Upper lobe of left lung (tissue), 6 donors: ENCODE results near the gene ASB4. TPM values are rescaled to one million over a fixed set of nuclear protein-coding genes. Genes with fewer than 3 reads are reported as not detected.

Experiments
- ATAC-seq, 2 donors: fragments of 200-7000 bp; cut with Tn5 transposase; one replicate each; pipeline ENCODE4 v1.9.1; 2022; ENCODE audit warnings: mild to moderate bottlenecking in 2 of 2, moderate library complexity in 2 of 2; ENCODE audit not compliant: low FRiP score in 2 of 2
- DNase-seq, 2 donors: peaks; one replicate each; pipeline ENCODE4 v3.0.0-alpha.2; 2019 to 2020
- H3K27ac ChIP-seq, 4 donors: fragments of 200-600 bp; sonication (generic); one replicate each; pipeline ENCODE4 v1.5.1; 2016 to 2019
- H3K27me3 ChIP-seq, 4 donors: fragments of 200-600 bp; sonication (generic); one replicate each; pipeline ENCODE4 v1.5.1; 2017 to 2019
- H3K36me3 ChIP-seq, 4 donors: fragments of 200-600 bp; sonication (generic); one replicate each; pipeline ENCODE4 v1.5.1; 2016 to 2019
- H3K4me1 ChIP-seq, 4 donors: fragments of 200-600 bp; sonication (generic); one replicate each; pipeline ENCODE4 v1.5.1; 2018 to 2019
- H3K4me3 ChIP-seq, 4 donors: fragments of 200-600 bp; sonication (generic); one replicate each; pipeline ENCODE4 v1.5.1; 2017 to 2019; ENCODE audit warnings: mild to moderate bottlenecking in 2 of 4, moderate library complexity in 1 of 4
- H3K9me3 ChIP-seq, 4 donors: fragments of 200-600 bp; sonication (generic); one replicate each; pipeline ENCODE4 v1.5.1; 2018 to 2019
- EP300 ChIP-seq, 4 donors: sonication (generic); formaldehyde crosslinking; IDR thresholded peaks; one replicate each; pipeline ENCODE4 v1.5.1; 2017; ENCODE audit warnings: antibody characterized with exemption in 4 of 4, control low read depth in 2 of 4
- POLR2A ChIP-seq, 4 donors: fragments of 450-650 bp; IDR thresholded peaks; one replicate each; pipeline ENCODE4 v1.5.1; 2016 to 2017; ENCODE audit warnings: antibody characterized with exemption in 4 of 4, mild to moderate bottlenecking in 2 of 4
- POLR2AphosphoS5 ChIP-seq, 2 donors: sonication (generic); formaldehyde crosslinking; IDR thresholded peaks; one replicate each; pipeline ENCODE4 v1.5.1; 2017; ENCODE audit warnings: antibody characterized with exemption in 2 of 2
- WGBS, 2 donors: methylation state at CpG; one replicate each; pipeline ENCODE4 v1.1.5; 2017 to 2018; 5-methylcytosine and 5-hydroxymethylcytosine counted together
- total RNA-seq, 6 donors: library from RNA; depleted of rRNA in 4 of 6; stranded (reverse); fragments of >200 nt in 4 of 6; gene quantifications; one replicate each; pipeline versions ENCODE4 v1.1.0 to v1.2.1, GENCODE V29; 2016 to 2021
- TF ChIP-seq, protein P1 (sequence below), 6 experiments: fragments of 450-650 bp in 4 of 6; fragments of 200-600 bp in 2 of 6; sonication (generic) in 2 of 6; IDR thresholded peaks; one replicate each; pipeline ENCODE4 v1.5.1; 2016 to 2019; ENCODE audit warnings: antibody characterized with exemption in 6 of 6
- donor health status: DM: no; HTN: no; CAD: no; lungs with moderate emphysema.
- donor health status: DM: no; HTN: yes; CAD: no; lungs with severe emphysema.

Gene ASB4
- total RNA-seq, 6 donors from 2014 or later: 0.20 to 2.4 (median 1.0) TPM; not detected in 1

DNA sequence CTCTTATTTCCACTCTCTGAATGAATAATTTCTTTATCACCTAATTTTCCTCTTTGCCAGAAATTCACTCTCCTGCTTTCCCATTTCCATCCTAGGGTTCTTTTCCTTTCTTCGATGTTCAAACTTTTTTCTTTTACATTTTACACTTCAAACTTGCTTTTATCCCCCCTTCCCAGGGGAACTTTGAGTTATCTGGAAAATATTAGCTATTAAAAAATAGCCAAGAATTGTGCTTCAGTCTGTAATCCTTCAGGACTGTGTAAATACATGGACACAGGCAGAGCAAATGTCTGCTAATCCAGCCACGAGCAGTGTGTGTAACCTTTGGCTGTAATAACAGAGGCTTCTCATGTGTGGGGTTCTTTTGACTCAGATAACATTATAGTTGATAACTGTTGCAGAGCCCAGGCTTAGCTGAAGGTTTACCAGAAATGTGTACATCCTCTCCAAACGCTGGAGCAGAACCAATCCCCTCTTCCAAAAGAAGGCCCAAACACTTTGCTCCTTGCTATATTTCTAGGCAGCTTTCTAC is 4.6 kb downstream of the ASB4 start:
- no peak overlapping the region for H3K27ac ChIP-seq
- TF ChIP-seq, protein P1, sequence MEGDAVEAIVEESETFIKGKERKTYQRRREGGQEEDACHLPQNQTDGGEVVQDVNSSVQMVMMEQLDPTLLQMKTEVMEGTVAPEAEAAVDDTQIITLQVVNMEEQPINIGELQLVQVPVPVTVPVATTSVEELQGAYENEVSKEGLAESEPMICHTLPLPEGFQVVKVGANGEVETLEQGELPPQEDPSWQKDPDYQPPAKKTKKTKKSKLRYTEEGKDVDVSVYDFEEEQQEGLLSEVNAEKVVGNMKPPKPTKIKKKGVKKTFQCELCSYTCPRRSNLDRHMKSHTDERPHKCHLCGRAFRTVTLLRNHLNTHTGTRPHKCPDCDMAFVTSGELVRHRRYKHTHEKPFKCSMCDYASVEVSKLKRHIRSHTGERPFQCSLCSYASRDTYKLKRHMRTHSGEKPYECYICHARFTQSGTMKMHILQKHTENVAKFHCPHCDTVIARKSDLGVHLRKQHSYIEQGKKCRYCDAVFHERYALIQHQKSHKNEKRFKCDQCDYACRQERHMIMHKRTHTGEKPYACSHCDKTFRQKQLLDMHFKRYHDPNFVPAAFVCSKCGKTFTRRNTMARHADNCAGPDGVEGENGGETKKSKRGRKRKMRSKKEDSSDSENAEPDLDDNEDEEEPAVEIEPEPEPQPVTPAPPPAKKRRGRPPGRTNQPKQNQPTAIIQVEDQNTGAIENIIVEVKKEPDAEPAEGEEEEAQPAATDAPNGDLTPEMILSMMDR (IDR thresholded peaks at IDR 0.05): no peak
- TF ChIP-seq POLR2A (IDR thresholded peaks at IDR 0.05) (no peak), POLR2AphosphoS5 (IDR thresholded peaks at IDR 0.05) (no peak), EP300 (IDR thresholded peaks at IDR 0.05) (no peak)
- no peak for DNase-seq
- no peaks in the 10 kb centered on the region for H3K9me3 ChIP-seq
- H3K4me3 ChIP-seq: no peak overlapping the region
- H3K4me1 ChIP-seq: no peaks in the 10 kb centered on the region
- no peaks in the 10 kb centered on the region for H3K27me3 ChIP-seq
- H3K36me3 ChIP-seq: no peaks in the 10 kb centered on the region
- WGBS, 2 donors: 41 to 51% methylated on average over 3 of the region's 3 CpGs
- no peak for ATAC-seq

DNA sequence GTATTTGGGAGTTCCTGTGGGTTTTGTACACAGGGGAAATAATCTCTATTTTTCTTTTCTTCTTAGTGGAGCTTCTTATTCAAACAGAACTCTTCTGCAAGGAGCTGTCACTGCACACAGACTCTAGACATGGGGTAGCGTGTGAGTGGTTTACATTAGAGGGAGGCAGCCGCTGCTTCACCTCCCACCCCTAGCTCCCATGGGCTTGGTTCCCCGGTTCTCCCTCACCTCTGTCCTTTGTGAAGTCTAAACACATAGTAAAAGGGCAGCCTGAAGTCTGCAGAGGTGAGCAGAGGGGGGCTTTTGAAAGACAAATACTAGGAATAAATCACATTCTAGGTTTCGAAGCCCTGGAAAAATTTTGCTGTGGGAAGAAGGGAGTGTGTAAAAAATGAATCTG is 5.5 kb downstream of the ASB4 start:
- H3K4me1 ChIP-seq: no peaks in the 10 kb centered on the region
- TF ChIP-seq POLR2A (IDR thresholded peaks at IDR 0.05): no peak
- TF ChIP-seq, protein P1 (IDR thresholded peaks at IDR 0.05): no peak
- no peak for TF ChIP-seq EP300 (IDR thresholded peaks at IDR 0.05)
- no peak for TF ChIP-seq POLR2AphosphoS5 (IDR thresholded peaks at IDR 0.05)
- H3K36me3 ChIP-seq: no peaks in the 10 kb centered on the region
- no peak overlapping the region for H3K4me3 ChIP-seq
- H3K27ac ChIP-seq: no peak overlapping the region
- DNase-seq (no peak), ATAC-seq (peak in 1 of 2 donors; percentile 51)
- no peaks in the 10 kb centered on the region for H3K9me3 ChIP-seq
- no peaks in the 10 kb centered on the region for H3K27me3 ChIP-seq
- WGBS, 2 donors: 76% methylated on average over 4 of the region's 4 CpGs

GRCh38 chr7:95491634-95492314 is 6.0 kb downstream of the ASB4 start:
- no peaks in the 10 kb centered on the region for H3K9me3 ChIP-seq
- no peak overlapping the region for H3K4me3 ChIP-seq
- ATAC-seq: no peak
- no peaks in the 10 kb centered on the region for H3K27me3 ChIP-seq
- TF ChIP-seq, protein P1 (IDR thresholded peaks at IDR 0.05): no peak
- no peak for TF ChIP-seq EP300 (IDR thresholded peaks at IDR 0.05)
- TF ChIP-seq POLR2A (IDR thresholded peaks at IDR 0.05): no peak
- no peak for TF ChIP-seq POLR2AphosphoS5 (IDR thresholded peaks at IDR 0.05)
- DNase-seq: no peak
- no peak overlapping the region for H3K27ac ChIP-seq
- 76 to 81% methylated on average over 2 of the region's 2 CpGs for WGBS, 2 donors
- H3K4me1 ChIP-seq: no peaks in the 10 kb centered on the region
- H3K36me3 ChIP-seq: no peaks in the 10 kb centered on the region

GRCh38 chr7:95493247-95493646 is 7.5 kb downstream of the ASB4 start:
- Histone ChIP-seq H3K36me3 (no peaks in the 10 kb centered on the region), H3K4me1 (no peaks in the 10 kb centered on the region), H3K27ac (no peak overlapping the region), H3K4me3 (no peak overlapping the region), H3K27me3 (no peaks in the 10 kb centered on the region), H3K9me3 (no peaks in the 10 kb centered on the region)
- DNase-seq: no peak
- ATAC-seq: no peak
- TF ChIP-seq POLR2AphosphoS5 (IDR thresholded peaks at IDR 0.05) (no peak), EP300 (IDR thresholded peaks at IDR 0.05) (no peak), POLR2A (IDR thresholded peaks at IDR 0.05) (no peak)
- TF ChIP-seq, protein P1 (IDR thresholded peaks at IDR 0.05): no peak

DNA sequence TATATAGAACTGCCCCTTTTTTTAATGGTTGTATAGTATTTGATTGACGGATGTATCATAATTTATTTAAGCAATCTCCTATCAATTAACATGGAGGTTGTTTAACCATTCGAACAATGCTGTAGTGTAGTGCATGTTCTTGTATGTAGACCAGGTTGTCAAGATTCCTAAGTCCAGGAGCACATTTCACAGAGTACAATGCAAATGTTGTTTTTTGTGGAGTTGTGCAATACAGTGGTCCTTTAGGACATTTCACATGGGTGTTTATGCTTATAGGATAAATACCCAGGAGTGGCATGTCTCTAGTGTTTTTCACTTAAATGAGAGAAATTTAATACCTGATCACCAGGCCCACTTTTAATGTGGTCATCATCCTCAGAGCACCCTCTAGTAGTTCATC is 8.1 kb downstream of the ASB4 start:
- WGBS, 2 donors: 89 to 96% methylated on average over 2 of the region's 2 CpGs
- TF ChIP-seq, protein P1 (IDR thresholded peaks at IDR 0.05): no peak
- no peak for TF ChIP-seq EP300 (IDR thresholded peaks at IDR 0.05)
- TF ChIP-seq POLR2A (IDR thresholded peaks at IDR 0.05): no peak
- no peak for TF ChIP-seq POLR2AphosphoS5 (IDR thresholded peaks at IDR 0.05)
- Histone ChIP-seq H3K27me3 (no peaks in the 10 kb centered on the region), H3K36me3 (no peaks in the 10 kb centered on the region), H3K4me3 (no peak overlapping the region), H3K27ac (no peak overlapping the region), H3K9me3 (no peaks in the 10 kb centered on the region), H3K4me1 (no peaks in the 10 kb centered on the region)
- DNase-seq (no peak), ATAC-seq (no peak)
